ENCODE results near the gene HTR7. TPM values are rescaled to one million over a fixed set of nuclear protein-coding genes. Genes with fewer than 3 reads are reported as not detected.

The HTR7 gene
- total RNA-seq, 1 experiment from 2014 or later, result not detected

DNA sequence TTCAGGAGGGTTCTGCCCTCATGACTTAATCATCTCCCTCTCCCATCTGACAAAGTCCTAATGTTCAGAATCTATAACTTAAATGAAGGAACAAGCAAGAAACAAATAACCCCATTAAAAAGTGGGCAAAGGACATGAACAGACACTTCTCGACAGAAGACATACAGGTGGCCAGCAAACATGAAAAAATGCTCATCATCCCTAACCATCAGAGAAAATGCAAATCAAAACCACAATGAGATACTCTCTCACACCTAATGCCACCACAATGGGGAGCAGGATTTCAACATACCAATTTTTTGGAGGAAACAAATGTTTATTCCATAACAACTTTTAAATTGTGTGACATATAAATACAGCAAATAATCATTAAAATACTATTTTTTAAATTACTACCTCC, 3.0 kb upstream of the HTR7 start:
- Histone ChIP-seq H3K4me1 (no peaks in the 10 kb centered on the region), H3K36me3 (ENCODE audit: control insufficient read depth, insufficient read depth, low read length) (no peaks in the 10 kb centered on the region), H3K4me3 (ENCODE audit: low read depth, low read length) (no peak overlapping the region), H3K9me3 (no peaks in the 10 kb centered on the region), H3K27me3 (replicated peaks; ENCODE audit: control insufficient read depth, insufficient read depth, low read length) (no peaks in the 10 kb centered on the region; the same call in 1 of the 2 replicates)
- CTCF ChIA-PET, result interaction anchor here (1.1 kb wide), 1 partner anchor 11 kb away, joined by 3 read pairs; the partner anchor contains the start of gene RPP30
- TF ChIP-seq, protein P1, sequence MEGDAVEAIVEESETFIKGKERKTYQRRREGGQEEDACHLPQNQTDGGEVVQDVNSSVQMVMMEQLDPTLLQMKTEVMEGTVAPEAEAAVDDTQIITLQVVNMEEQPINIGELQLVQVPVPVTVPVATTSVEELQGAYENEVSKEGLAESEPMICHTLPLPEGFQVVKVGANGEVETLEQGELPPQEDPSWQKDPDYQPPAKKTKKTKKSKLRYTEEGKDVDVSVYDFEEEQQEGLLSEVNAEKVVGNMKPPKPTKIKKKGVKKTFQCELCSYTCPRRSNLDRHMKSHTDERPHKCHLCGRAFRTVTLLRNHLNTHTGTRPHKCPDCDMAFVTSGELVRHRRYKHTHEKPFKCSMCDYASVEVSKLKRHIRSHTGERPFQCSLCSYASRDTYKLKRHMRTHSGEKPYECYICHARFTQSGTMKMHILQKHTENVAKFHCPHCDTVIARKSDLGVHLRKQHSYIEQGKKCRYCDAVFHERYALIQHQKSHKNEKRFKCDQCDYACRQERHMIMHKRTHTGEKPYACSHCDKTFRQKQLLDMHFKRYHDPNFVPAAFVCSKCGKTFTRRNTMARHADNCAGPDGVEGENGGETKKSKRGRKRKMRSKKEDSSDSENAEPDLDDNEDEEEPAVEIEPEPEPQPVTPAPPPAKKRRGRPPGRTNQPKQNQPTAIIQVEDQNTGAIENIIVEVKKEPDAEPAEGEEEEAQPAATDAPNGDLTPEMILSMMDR (IDR thresholded peaks at IDR 0.05; ENCODE audit: insufficient read depth in 1 of 2, low read depth in 1 of 2, low read length in 1 of 2, severe bottlenecking in 1 of 2, unreplicated experiment in 1 of 2), result no peak
- H3K4me1 Mint-ChIP-seq (ENCODE audit: low read depth, unreplicated experiment), result no peaks in the 10 kb centered on the region
- intact Hi-C loops (cut with micrococcal nuclease; ENCODE audit: unreplicated experiment), result no loop called here
- no peaks in the 10 kb centered on the region for H3K36me3 Mint-ChIP-seq (ENCODE audit: insufficient read depth, unreplicated experiment)
- POLR2A ChIA-PET, result no interaction called here
- H3K27me3 Mint-ChIP-seq (ENCODE audit: insufficient read depth, unreplicated experiment), result peaks cover 17% of the 10 kb centered on the region
- no peaks in the 10 kb centered on the region for H3K9me3 Mint-ChIP-seq (ENCODE audit: unreplicated experiment)
- DNase-seq, result no peak
- H3K4me3 Mint-ChIP-seq (ENCODE audit: unreplicated experiment), result no peak overlapping the region
- no TSS peak for BruUV-seq (replicated peaks)
- H3K27ac Mint-ChIP-seq (ENCODE audit: unreplicated experiment), result no peak overlapping the region

DNA sequence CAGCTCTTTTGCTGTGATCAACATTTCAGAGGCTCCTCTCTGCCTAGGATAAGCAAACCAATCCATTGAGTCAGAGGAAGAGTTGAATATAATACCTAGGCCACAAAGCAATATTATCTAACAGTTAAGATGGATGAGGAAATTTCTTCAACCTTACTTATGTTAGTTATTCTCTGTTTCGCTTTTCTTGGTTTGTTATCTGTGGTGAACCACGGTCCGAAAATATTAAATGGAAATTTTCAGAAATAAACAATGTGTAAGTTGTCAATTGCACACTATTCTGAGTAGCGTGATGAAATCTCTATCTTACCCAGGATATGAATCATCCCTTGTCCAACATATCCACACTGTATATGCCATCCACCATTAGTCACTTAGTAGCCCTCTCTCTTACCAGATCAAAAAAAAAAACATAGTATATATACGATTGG, 1.5 kb upstream of the HTR7 start:
- no peak overlapping the region for H3K4me3 Mint-ChIP-seq (ENCODE audit: unreplicated experiment)
- ChIA-PET CTCF (no interaction called here), POLR2A (no interaction called here)
- H3K36me3 Mint-ChIP-seq (ENCODE audit: insufficient read depth, unreplicated experiment), result no peaks in the 10 kb centered on the region
- Histone ChIP-seq H3K9me3 (no peaks in the 10 kb centered on the region), H3K27me3 (replicated peaks; ENCODE audit: control insufficient read depth, insufficient read depth, low read length) (no peaks in the 10 kb centered on the region; the same call in 1 of the 2 replicates), H3K4me1 (no peaks in the 10 kb centered on the region), H3K36me3 (ENCODE audit: control insufficient read depth, insufficient read depth, low read length) (no peaks in the 10 kb centered on the region), H3K4me3 (ENCODE audit: low read depth, low read length) (no peak overlapping the region)
- no peaks in the 10 kb centered on the region for H3K4me1 Mint-ChIP-seq (ENCODE audit: low read depth, unreplicated experiment)
- intact Hi-C loops (cut with micrococcal nuclease; ENCODE audit: unreplicated experiment), result no loop called here
- no peaks in the 10 kb centered on the region for H3K9me3 Mint-ChIP-seq (ENCODE audit: unreplicated experiment)
- no peak overlapping the region for H3K27ac Mint-ChIP-seq (ENCODE audit: unreplicated experiment)
- TF ChIP-seq, protein P1 (IDR thresholded peaks at IDR 0.05; ENCODE audit: insufficient read depth in 1 of 2, low read depth in 1 of 2, low read length in 1 of 2, severe bottlenecking in 1 of 2, unreplicated experiment in 1 of 2), result no peak
- no peak for DNase-seq
- peaks cover 19% of the 10 kb centered on the region for H3K27me3 Mint-ChIP-seq (ENCODE audit: insufficient read depth, unreplicated experiment)
- no TSS peak for BruUV-seq (replicated peaks)

DNA sequence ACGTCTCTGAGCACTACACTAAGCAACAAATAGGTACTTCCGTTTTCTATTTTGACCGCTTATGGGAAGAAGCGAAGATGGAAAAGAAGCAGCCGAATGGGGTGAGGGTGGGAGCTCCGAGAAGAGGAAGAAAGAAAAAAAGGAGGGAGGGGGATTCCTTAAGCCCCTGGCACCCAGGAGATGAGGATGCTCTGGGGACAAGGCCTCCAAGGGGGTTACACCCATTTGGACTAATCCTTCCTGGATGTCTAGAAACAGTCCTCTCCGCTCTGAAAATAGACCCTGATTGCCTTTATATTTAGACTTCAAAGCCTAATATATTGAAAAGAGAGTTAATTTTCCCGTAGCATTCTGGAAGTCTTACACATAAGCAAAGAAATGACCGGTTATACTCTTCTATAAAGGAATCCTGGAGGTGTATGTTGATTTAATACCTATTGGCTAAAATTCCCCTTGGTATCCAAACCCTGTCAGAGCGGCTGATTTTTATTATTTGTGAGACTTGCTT, 676 bp upstream of the HTR7 start:
- H3K4me1 Mint-ChIP-seq (ENCODE audit: low read depth, unreplicated experiment), result no peaks in the 10 kb centered on the region

More for the DNA sequence above, 676 bp upstream of the HTR7 start:
- H3K36me3 Mint-ChIP-seq (ENCODE audit: insufficient read depth, unreplicated experiment), result no peaks in the 10 kb centered on the region
- no peaks in the 10 kb centered on the region; the same call in 1 of the 2 replicates for H3K27me3 ChIP-seq (replicated peaks; ENCODE audit: control insufficient read depth, insufficient read depth, low read length)
- H3K27me3 Mint-ChIP-seq (ENCODE audit: insufficient read depth, unreplicated experiment), result peaks cover 25% of the 10 kb centered on the region
- ChIA-PET CTCF (interaction anchor here (0.8 kb wide), 1 partner anchor 13 kb away, joined by 4 read pairs; the partner anchor contains the start of gene RPP30), POLR2A (no interaction called here)
- DNase-seq, result no peak
- H3K9me3 Mint-ChIP-seq (ENCODE audit: unreplicated experiment), result no peaks in the 10 kb centered on the region
- peak overlapping the region; percentile 72 for H3K4me3 Mint-ChIP-seq (ENCODE audit: unreplicated experiment)
- H3K4me3 ChIP-seq (ENCODE audit: low read depth, low read length), result no peak overlapping the region
- H3K36me3 ChIP-seq (ENCODE audit: control insufficient read depth, insufficient read depth, low read length), result no peaks in the 10 kb centered on the region
- intact Hi-C loops (cut with micrococcal nuclease; ENCODE audit: unreplicated experiment), result no loop called here
- BruUV-seq (replicated peaks), result no TSS peak
- no peaks in the 10 kb centered on the region for H3K4me1 ChIP-seq
- H3K9me3 ChIP-seq, result no peaks in the 10 kb centered on the region
- H3K27ac Mint-ChIP-seq (ENCODE audit: unreplicated experiment), result no peak overlapping the region
- TF ChIP-seq, protein P1 (IDR thresholded peaks at IDR 0.05; ENCODE audit: insufficient read depth in 1 of 2, low read depth in 1 of 2, low read length in 1 of 2, severe bottlenecking in 1 of 2, unreplicated experiment in 1 of 2), result no peak

Measured in Caco-2 (cell line).